Uterus (tissue), 2 donors: ENCODE data around the gene DLX6.

ENCODE experiments used
- CTCF ChIP-seq, 4 experiments: fragments of 200-600 bp in 2 of 4; fragments of 450-650 bp in 2 of 4; sonication (generic) in 2 of 4; IDR thresholded peaks; one replicate each; pipeline ENCODE4 v1.5.1; 2016 to 2019; ENCODE audit warnings: antibody characterized with exemption in 4 of 4, mild to moderate bottlenecking in 2 of 4, moderate library complexity in 1 of 4
- POLR2A ChIP-seq, 2 donors: fragments of 450-650 bp; IDR thresholded peaks; one replicate each; pipeline ENCODE4 v1.6.1; 2016; ENCODE audit warnings: antibody characterized with exemption in 2 of 2, mild to moderate bottlenecking in 1 of 2, moderate library complexity in 1 of 2

- TF ChIP-seq POLR2A (IDR thresholded peaks at IDR 0.05) (no peak), CTCF (IDR thresholded peaks at IDR 0.05) (no peak)
Observed at GRCh38 chr7:97043281-97043680, 37.9 kb downstream of the DLX6 start.
